HG03045 (cell line): ENCODE measurements around the gene DLG3.

Source experiments
- ATAC-seq: cut with Tn5 transposase; IDR thresholded peaks from one replicate; pipeline ENCODE4 v1.9.1; 2021; ENCODE audit warnings: mild to moderate bottlenecking, moderate library complexity; ENCODE audit not compliant: unreplicated experiment

Gene DLG3

GRCh38 chrX:70476166-70476933 is 31.7 kb downstream of the DLG3 start:
- no peak for ATAC-seq

- no peak for ATAC-seq
Measured at GRCh38 chrX:70476934-70477733, 32.5 kb downstream of the DLG3 start.

- ATAC-seq: no peak
Measured at GRCh38 chrX:70477734-70478075, 33.1 kb downstream of the DLG3 start.

- no peak for ATAC-seq
Measured at GRCh38 chrX:70478526-70479245, 34.1 kb downstream of the DLG3 start.

GRCh38 chrX:70479247-70479921 is 34.7 kb downstream of the DLG3 start:
- no peak for ATAC-seq

- ATAC-seq: no peak
Measured at GRCh38 chrX:70479922-70480659, 35.5 kb downstream of the DLG3 start.

GRCh38 chrX:70480660-70481018 is 36.0 kb downstream of the DLG3 start:
- ATAC-seq: no peak

GRCh38 chrX:70481471-70482270 is 37.0 kb downstream of the DLG3 start:
- ATAC-seq: no peak

- ATAC-seq: no peak
Measured at GRCh38 chrX:70482300-70482699, 37.7 kb downstream of the DLG3 start.

- ATAC-seq: no peak
Measured at GRCh38 chrX:70485466-70485865, 40.8 kb downstream of the DLG3 start.

GRCh38 chrX:70488856-70489255 is 44.2 kb downstream of the DLG3 start:
- ATAC-seq: no peak

GRCh38 chrX:70494441-70494840 is 49.8 kb downstream of the DLG3 start:
- ATAC-seq: no peak

GRCh38 chrX:70496491-70496890 is 51.9 kb downstream of the DLG3 start:
- no peak for ATAC-seq

GRCh38 chrX:70497026-70497425 is 52.4 kb downstream of the DLG3 start:
- ATAC-seq: no peak

GRCh38 chrX:70498129-70498528 is 53.5 kb downstream of the DLG3 start:
- ATAC-seq: no peak

GRCh38 chrX:70500826-70501225 is 56.2 kb downstream of the DLG3 start:
- no peak for ATAC-seq

GRCh38 chrX:70504772-70505450 is 60.3 kb downstream of the DLG3 start:
- ATAC-seq: no peak

GRCh38 chrX:70505451-70505841 is 60.8 kb downstream of the DLG3 start:
- ATAC-seq: no peak

- ATAC-seq: no peak
Measured at GRCh38 chrX:70508296-70508911, 63.8 kb downstream of the DLG3 start.
